Keratinocyte (primary cell): Measurements from ENCODE around the gene LMBR1L. TPM values are rescaled to one million over a fixed set of nuclear protein-coding genes. Genes with fewer than 3 reads are reported as not detected.

Experiments
- DNase-seq: peaks from one replicate; pipeline ENCODE4 v3.0.0-alpha.2; 2011; ENCODE audit warnings: low read depth, missing footprints, low spot score
- FAIRE-seq: peaks from 2 replicates; lab custom pipeline; 2011; peaks lifted over from hg19 to GRCh38; lab: Jason Lieb, UNC
- H2AFZ ChIP-seq: 2 replicates; pipeline ENCODE4 v1.6.0; 2012; ENCODE audit warnings: low read length, control low read depth, inconsistent platforms; ENCODE audit not compliant: control insufficient read depth
- H3K27ac ChIP-seq: 2 replicates; pipeline ENCODE4 v1.5.1; 2011; ENCODE audit warnings: low read length; ENCODE audit not compliant: control insufficient read depth, insufficient read depth
- H3K27me3 ChIP-seq: 3 replicates; pipeline ENCODE4 v1.6.0; 2011; ENCODE audit warnings: low read length; ENCODE audit not compliant: control insufficient read depth, insufficient read depth; ENCODE audit errors: extremely low read depth
- H3K36me3 ChIP-seq, 2 experiments: 2 replicates in 1 of 2; 3 replicates in 1 of 2; pipeline ENCODE4 v1.5.1; 2011; ENCODE audit warnings: low read length in 2 of 2, mild to moderate bottlenecking in 1 of 2; ENCODE audit not compliant: control insufficient read depth in 2 of 2, insufficient read depth in 2 of 2; ENCODE audit errors: extremely low read depth in 1 of 2
- H3K4me1 ChIP-seq: 3 replicates; pipeline ENCODE4 v1.5.1; 2011; ENCODE audit warnings: low read length; ENCODE audit not compliant: control insufficient read depth, insufficient read depth; ENCODE audit errors: extremely low read depth
- H3K4me2 ChIP-seq: 3 replicates; pipeline ENCODE4 v1.6.0; 2011; ENCODE audit warnings: low read depth, low read length; ENCODE audit not compliant: control insufficient read depth, insufficient read depth; ENCODE audit errors: extremely low read depth
- H3K4me3 ChIP-seq, 3 experiments: fragments of 200-600 bp in 1 of 3; sonication (generic) in 1 of 3; 2 replicates in 2 of 3; 3 replicates in 1 of 3; pipeline ENCODE4 v1.5.1; 2011 to 2016; ENCODE audit warnings: low read length in 3 of 3, mild to moderate bottlenecking in 3 of 3, control low read depth in 2 of 3, inconsistent platforms in 1 of 3, low read depth in 1 of 3, mixed read lengths in 1 of 3, mixed run types in 1 of 3, moderate library complexity in 1 of 3; ENCODE audit not compliant: control insufficient read depth in 2 of 3, insufficient read depth in 2 of 3; ENCODE audit errors: extremely low read depth in 1 of 3
- H3K79me2 ChIP-seq: 2 replicates; pipeline ENCODE4 v1.6.0; 2012; ENCODE audit warnings: low read length; ENCODE audit not compliant: control insufficient read depth, insufficient read depth
- H3K9ac ChIP-seq: 3 replicates; pipeline ENCODE4 v1.6.0; 2011; ENCODE audit warnings: low read length; ENCODE audit not compliant: control insufficient read depth, insufficient read depth; ENCODE audit errors: extremely low read depth
- H3K9me1 ChIP-seq: 3 replicates; pipeline ENCODE4 v1.6.0; 2011; ENCODE audit warnings: low read length; ENCODE audit not compliant: control insufficient read depth, insufficient read depth; ENCODE audit errors: extremely low read depth
- H3K9me3 ChIP-seq: 2 replicates; pipeline ENCODE4 v1.5.1; 2012; ENCODE audit warnings: low read depth, low read length; ENCODE audit not compliant: control insufficient read depth
- H4K20me1 ChIP-seq: 3 replicates; pipeline ENCODE4 v1.6.0; 2011; ENCODE audit warnings: low read length; ENCODE audit not compliant: control insufficient read depth, insufficient read depth; ENCODE audit errors: extremely low read depth
- EZH2 ChIP-seq: IDR thresholded peaks from one replicate; pipeline ENCODE4 v1.6.1; 2012; ENCODE audit warnings: inconsistent platforms, mild to moderate bottlenecking, low read length, moderate library complexity
- dilution Hi-C: fragments of 300-500 bp; cut with MboI; formaldehyde crosslinking; loops from one replicate; pipeline ENCODE4 v1.7.0; 2020; ENCODE audit warnings: low sequenced_read_pairs; ENCODE audit not compliant: extremely low pct_ligation_motif_present
- polyA plus RNA-seq, 5 experiments: library from polyadenylated mRNA; depleted of rRNA in 3 of 5; stranded (reverse) in 3 of 5; stranded (forward) in 1 of 5; unstranded in 1 of 5; fragments of >200 nt; gene quantifications; 1 replicate in 1 of 5; 2 replicates in 3 of 5; 3 replicates in 1 of 5; pipeline versions ENCODE4 v1.2.1 to v1.2.3, GENCODE V29; 2011 to 2012; ENCODE audit warnings: missing spikeins in 2 of 5, low read depth in 1 of 5, low replicate concordance in 1 of 5
- TF ChIP-seq, protein P1 (sequence below), 3 experiments: IDR thresholded peaks in 1 of 3; conservative IDR thresholded peaks in 1 of 3; optimal IDR thresholded peaks in 1 of 3; 2 replicates in 2 of 3; 3 replicates in 1 of 3; pipeline versions ENCODE3 to v1.5.1; 2011; ENCODE audit warnings: low read length in 3 of 3, mild to moderate bottlenecking in 3 of 3, moderate library complexity in 2 of 3, control low read depth in 1 of 3, inconsistent platforms in 1 of 3; ENCODE audit not compliant: insufficient read depth in 2 of 3; ENCODE audit errors: extremely low read depth in 1 of 3

The LMBR1L gene
- polyA plus RNA-seq, 1 donor (not counting 4 experiments of a cell fraction or from before 2014, with no cell fraction given), result 30.1 TPM

GRCh38 chr12:49138999-49139398 is 28.4 kb upstream of the LMBR1L start:
- no peaks in the 10 kb centered on the region for H3K9me1 ChIP-seq
- DNase-seq (no peak), FAIRE-seq (no peak)
- H3K36me3 ChIP-seq, result no peaks in the 10 kb centered on the region
- no peak overlapping the region for H2AFZ ChIP-seq
- no peak overlapping the region for H3K4me2 ChIP-seq
- no peak overlapping the region for H3K4me3 ChIP-seq
- no peaks in the 10 kb centered on the region for H3K79me2 ChIP-seq
- TF ChIP-seq, protein P1, sequence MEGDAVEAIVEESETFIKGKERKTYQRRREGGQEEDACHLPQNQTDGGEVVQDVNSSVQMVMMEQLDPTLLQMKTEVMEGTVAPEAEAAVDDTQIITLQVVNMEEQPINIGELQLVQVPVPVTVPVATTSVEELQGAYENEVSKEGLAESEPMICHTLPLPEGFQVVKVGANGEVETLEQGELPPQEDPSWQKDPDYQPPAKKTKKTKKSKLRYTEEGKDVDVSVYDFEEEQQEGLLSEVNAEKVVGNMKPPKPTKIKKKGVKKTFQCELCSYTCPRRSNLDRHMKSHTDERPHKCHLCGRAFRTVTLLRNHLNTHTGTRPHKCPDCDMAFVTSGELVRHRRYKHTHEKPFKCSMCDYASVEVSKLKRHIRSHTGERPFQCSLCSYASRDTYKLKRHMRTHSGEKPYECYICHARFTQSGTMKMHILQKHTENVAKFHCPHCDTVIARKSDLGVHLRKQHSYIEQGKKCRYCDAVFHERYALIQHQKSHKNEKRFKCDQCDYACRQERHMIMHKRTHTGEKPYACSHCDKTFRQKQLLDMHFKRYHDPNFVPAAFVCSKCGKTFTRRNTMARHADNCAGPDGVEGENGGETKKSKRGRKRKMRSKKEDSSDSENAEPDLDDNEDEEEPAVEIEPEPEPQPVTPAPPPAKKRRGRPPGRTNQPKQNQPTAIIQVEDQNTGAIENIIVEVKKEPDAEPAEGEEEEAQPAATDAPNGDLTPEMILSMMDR (optimal IDR thresholded peaks at IDR 0.05 in 1 of 3, IDR thresholded peaks at IDR 0.05 in 1 of 3, conservative IDR thresholded peaks at IDR 0.05 in 1 of 3; ENCODE audit: extremely low read depth in 1 of 3, insufficient read depth in 2 of 3, low read length in 3 of 3), result no peak
- no peak for TF ChIP-seq EZH2
- H3K27ac ChIP-seq, result no peak overlapping the region
- H3K4me1 ChIP-seq, result no peaks in the 10 kb centered on the region
- dilution Hi-C loops, result no loop called here
- no peaks in the 10 kb centered on the region for H3K9me3 ChIP-seq
- H3K9ac ChIP-seq, result no peak overlapping the region
- H4K20me1 ChIP-seq, result no peaks in the 10 kb centered on the region
- H3K27me3 ChIP-seq, result no peaks in the 10 kb centered on the region

- H3K4me2 ChIP-seq, result no peak overlapping the region
- dilution Hi-C loops, result no loop called here
- H3K27ac ChIP-seq, result no peak overlapping the region
- no peaks in the 10 kb centered on the region for H4K20me1 ChIP-seq
- no peaks in the 10 kb centered on the region for H3K79me2 ChIP-seq
- H3K4me1 ChIP-seq, result no peaks in the 10 kb centered on the region
- H3K4me3 ChIP-seq, result no peak overlapping the region
- H3K9me3 ChIP-seq, result no peaks in the 10 kb centered on the region
- no peak overlapping the region for H2AFZ ChIP-seq
- no peak overlapping the region for H3K9ac ChIP-seq
- no peaks in the 10 kb centered on the region for H3K27me3 ChIP-seq
- TF ChIP-seq EZH2, result no peak
- TF ChIP-seq, protein P1 (optimal IDR thresholded peaks at IDR 0.05 in 1 of 3, IDR thresholded peaks at IDR 0.05 in 1 of 3, conservative IDR thresholded peaks at IDR 0.05 in 1 of 3; ENCODE audit: extremely low read depth in 1 of 3, insufficient read depth in 2 of 3, low read length in 3 of 3), result no peak
- FAIRE-seq (no peak), DNase-seq (no peak)
- no peaks in the 10 kb centered on the region for H3K36me3 ChIP-seq
- no peaks in the 10 kb centered on the region for H3K9me1 ChIP-seq
Measured at GRCh38 chr12:49138587-49138986, 27.9 kb upstream of the LMBR1L start.
